Endothelial cell of umbilical vein (primary cell): Measurements from ENCODE around the gene NAA40. TPM values are rescaled to one million over a fixed set of nuclear protein-coding genes. Genes with fewer than 3 reads are reported as not detected.

Experiments
- BruUV-seq: library from RNA; stranded (reverse); fragments of 400-500 nt; replicated peaks from 2 replicates; lab custom pipeline; 2021; lab: Mats Ljungman, UMichigan
- CTCF ChIA-PET: fragments of 300-600, 350-600 bp; sonication (Branson Sonifier 250); formaldehyde crosslinking; loops from one replicate; lab custom pipeline; 2021; ENCODE audit warnings: antibody characterized with exemption, inconsistent platforms; lab: Charles Lee
- POLR2A ChIA-PET: fragments of 300-600, 350-600 bp; sonication (Branson Sonifier 250); formaldehyde crosslinking; loops from one replicate; lab custom pipeline; 2021; ENCODE audit warnings: antibody characterized with exemption, inconsistent platforms; lab: Charles Lee
- DNase-seq: peaks from one replicate; pipeline ENCODE4 v3.0.0-alpha.2; 2011; ENCODE audit warnings: low read depth, low spot score
- FAIRE-seq: peaks from 2 replicates; lab custom pipeline; 2011; peaks lifted over from hg19 to GRCh38; lab: Jason Lieb, UNC
- H2AFZ ChIP-seq: 2 replicates; pipeline ENCODE4 v1.6.0; 2012; ENCODE audit warnings: low read depth, low read length, control low read depth, inconsistent platforms
- H3K27ac ChIP-seq: 2 replicates; pipeline ENCODE4 v1.5.1; 2011; ENCODE audit warnings: low read depth, mild to moderate bottlenecking, control low read depth, low read length, moderate library complexity; ENCODE audit not compliant: insufficient read depth
- H3K27me3 ChIP-seq, 2 experiments: 2 replicates each; pipeline versions ENCODE4 v1.6.0 to v1.6.1; 2011; ENCODE audit warnings: low read length in 2 of 2, mixed read lengths in 1 of 2; ENCODE audit not compliant: control insufficient read depth in 2 of 2, insufficient read depth in 2 of 2
- H3K36me3 ChIP-seq, 2 experiments: 2 replicates in 1 of 2; 3 replicates in 1 of 2; pipeline ENCODE4 v1.5.1; 2011; ENCODE audit warnings: low read length in 2 of 2, mild to moderate bottlenecking in 1 of 2, moderate library complexity in 1 of 2; ENCODE audit not compliant: control insufficient read depth in 2 of 2, insufficient read depth in 2 of 2; ENCODE audit errors: extremely low read depth in 1 of 2
- H3K4me1 ChIP-seq: 3 replicates; pipeline ENCODE4 v1.5.1; 2011; ENCODE audit warnings: mild to moderate bottlenecking, low read length; ENCODE audit not compliant: control insufficient read depth, insufficient read depth; ENCODE audit errors: extremely low read depth
- H3K4me2 ChIP-seq: 2 replicates; pipeline ENCODE4 v1.6.1; 2011; ENCODE audit warnings: low read length, control low read depth, mixed read lengths; ENCODE audit not compliant: insufficient read depth
- H3K4me3 ChIP-seq, 3 experiments: fragments of 200-600 bp in 1 of 3; sonication (generic), shearing (Covaris generic) in 1 of 3; replicated peaks in 1 of 3; 2 replicates each; pipeline ENCODE4 v1.5.1; 2011 to 2016; ENCODE audit warnings: control low read depth in 3 of 3, low read length in 3 of 3, mild to moderate bottlenecking in 2 of 3, inconsistent platforms in 1 of 3, low read depth in 1 of 3, moderate library complexity in 1 of 3; ENCODE audit not compliant: insufficient read depth in 1 of 3
- H3K79me2 ChIP-seq: 2 replicates; pipeline ENCODE4 v1.6.0; 2012; ENCODE audit warnings: low read length, inconsistent platforms; ENCODE audit not compliant: control insufficient read depth, insufficient read depth
- H3K9ac ChIP-seq: replicated peaks from 2 replicates; pipeline ENCODE3; 2011; ENCODE audit warnings: low read length, control low read depth; ENCODE audit not compliant: insufficient read depth; ENCODE audit errors: extremely low read depth
- H3K9me1 ChIP-seq: replicated peaks from 3 replicates; pipeline ENCODE4 v1.6.0; 2011; ENCODE audit warnings: mild to moderate bottlenecking, low read length; ENCODE audit not compliant: control insufficient read depth, insufficient read depth; ENCODE audit errors: extremely low read depth
- H3K9me3 ChIP-seq: replicated peaks from 2 replicates; pipeline ENCODE4 v1.5.1; 2012; ENCODE audit warnings: low read length, inconsistent platforms; ENCODE audit not compliant: control insufficient read depth, insufficient read depth
- H4K20me1 ChIP-seq: replicated peaks from 2 replicates; pipeline ENCODE3; 2011; ENCODE audit warnings: mild to moderate bottlenecking, low read length; ENCODE audit not compliant: control insufficient read depth, insufficient read depth; ENCODE audit errors: extremely low read depth
- CTCF ChIP-seq, 2 donors: IDR thresholded peaks; 1 replicate in 1 of 2; 2 replicates in 1 of 2; pipeline ENCODE4 v1.5.1; 2011; ENCODE audit warnings: low read length in 2 of 2, mild to moderate bottlenecking in 2 of 2, moderate library complexity in 2 of 2, control low read depth in 1 of 2, inconsistent platforms in 1 of 2, low read depth in 1 of 2; ENCODE audit not compliant: insufficient read depth in 1 of 2; ENCODE audit errors: extremely low read depth in 1 of 2
- EZH2 ChIP-seq: IDR thresholded peaks from 2 replicates; pipeline ENCODE4 v1.6.1; 2012; ENCODE audit warnings: borderline replicate concordance, low read depth, mild to moderate bottlenecking, moderate library complexity, low read length, inconsistent platforms; ENCODE audit not compliant: severe bottlenecking
- FOS ChIP-seq: IDR thresholded peaks from 2 replicates; pipeline ENCODE4 v1.6.1; 2011; ENCODE audit warnings: mild to moderate bottlenecking, low read length, moderate library complexity, borderline replicate concordance; ENCODE audit not compliant: insufficient read depth
- GATA2 ChIP-seq: IDR thresholded peaks from 2 replicates; pipeline ENCODE4 v1.7.0; 2011; ENCODE audit warnings: low read depth, mild to moderate bottlenecking, moderate library complexity, mixed read lengths, low read length; ENCODE audit not compliant: insufficient read length, insufficient read depth
- JUN ChIP-seq: IDR thresholded peaks from 2 replicates; pipeline ENCODE4 v1.6.1; 2011; ENCODE audit warnings: borderline replicate concordance, low read depth; ENCODE audit not compliant: insufficient read length, insufficient read depth
- MAX ChIP-seq: IDR thresholded peaks from 2 replicates; pipeline ENCODE4 v1.6.1; 2011; ENCODE audit not compliant: insufficient read depth, insufficient read length
- MYC ChIP-seq: IDR thresholded peaks from one replicate; pipeline ENCODE4 v1.6.1; 2011; ENCODE audit warnings: mild to moderate bottlenecking, low read depth, low read length
- POLR2A ChIP-seq: IDR thresholded peaks from 2 replicates; pipeline ENCODE4 v1.6.1; 2012; ENCODE audit warnings: low read depth, mild to moderate bottlenecking, control low read depth, low read length
- POLR2AphosphoS5 ChIP-seq: IDR thresholded peaks from 2 replicates; pipeline ENCODE4 v1.6.1; 2012; ENCODE audit warnings: low read depth, mild to moderate bottlenecking, control low read depth, low read length, moderate library complexity; ENCODE audit not compliant: insufficient read depth
- dilution Hi-C: fragments of 300-500 bp; cut with MboI; formaldehyde crosslinking; loops from one replicate; pipeline ENCODE4 v1.15.0; 2019; ENCODE audit warnings: low sequenced_read_pairs; ENCODE audit not compliant: extremely low pct_ligation_motif_present
- intact Hi-C: fragments of 100-400 bp; cut with micrococcal nuclease; formaldehyde crosslinking; loops from one replicate; pipeline ENCODE4 v1.10.0; 2022
- polyA plus RNA-seq, 4 experiments: library from polyadenylated mRNA; depleted of rRNA in 3 of 4; stranded (reverse) in 3 of 4; unstranded in 1 of 4; fragments of >200 nt; gene quantifications; 2 replicates each; pipeline versions ENCODE4 v1.2.1 to v1.2.3, GENCODE V29; 2011 to 2012; ENCODE audit warnings: missing spikeins in 1 of 4
- total RNA-seq: library from RNA; stranded (reverse); gene quantifications from 2 replicates; pipeline ENCODE4 v1.2.3, GENCODE V29; 2021

Gene NAA40
- total and polyA plus RNA-seq, 2 donors (not counting 3 experiments of a cell fraction or from before 2014, with no cell fraction given): 28.5 to 32.3 TPM

GRCh38 chr11:63917692-63918506 is 20.9 kb upstream of the NAA40 start:
- Histone ChIP-seq H3K9ac (no peak overlapping the region), H3K36me3 (no peaks in the 10 kb centered on the region), H3K4me2 (peak overlapping the region; percentile 71), H3K27ac (no peak overlapping the region), H3K27me3 (peaks cover 0 to 4% of the 10 kb centered on the region in 2 experiments), H3K4me3 (peak overlapping the region; percentile 18 to 34 (median 25)), H3K79me2 (no peaks in the 10 kb centered on the region), H3K9me1 (no peaks in the 10 kb centered on the region), H3K4me1 (peaks cover 7% of the 10 kb centered on the region), H3K9me3 (no peaks in the 10 kb centered on the region), H2AFZ (peak overlapping the region; percentile 92), H4K20me1 (no peaks in the 10 kb centered on the region)
- TF ChIP-seq POLR2A (no peak), CTCF (IDR thresholded peaks at IDR 0.05; ENCODE audit: extremely low read depth in 1 of 2, insufficient read depth in 1 of 2, low read depth in 1 of 2, low read length in 2 of 2) (no peak), JUN (no peak), POLR2AphosphoS5 (no peak), FOS (no peak), MAX (no peak), GATA2 (no peak), MYC (no peak), EZH2 (no peak)
- no TSS peak for BruUV-seq
- intact Hi-C loops (loop anchor here (2.0 to 5.0 kb wide), 2 partner anchors 21 to 229 kb away; partner anchors contain the start of gene NAA40), dilution Hi-C loops (no loop called here)
- FAIRE-seq: no peak
- no peak for DNase-seq
- CTCF ChIA-PET: interaction anchor here (1.0 to 2.3 kb wide), 11 partner anchors 11 to 151 kb away, joined by 3 to 16 read pairs (median 5); partner anchors contain the start of genes MARK2, NAA40 and ZFTA
- POLR2A ChIA-PET: no interaction called here
